Activated T-cell treated with anti-CD3 and anti-CD28 coated beads for 4 hours (primary cell): ENCODE measurements around the gene SCUBE3.

ENCODE experiments used
- DNase-seq: peaks from one replicate; pipeline ENCODE4 v3.0.0-alpha.2; 2020

Gene SCUBE3

DNA sequence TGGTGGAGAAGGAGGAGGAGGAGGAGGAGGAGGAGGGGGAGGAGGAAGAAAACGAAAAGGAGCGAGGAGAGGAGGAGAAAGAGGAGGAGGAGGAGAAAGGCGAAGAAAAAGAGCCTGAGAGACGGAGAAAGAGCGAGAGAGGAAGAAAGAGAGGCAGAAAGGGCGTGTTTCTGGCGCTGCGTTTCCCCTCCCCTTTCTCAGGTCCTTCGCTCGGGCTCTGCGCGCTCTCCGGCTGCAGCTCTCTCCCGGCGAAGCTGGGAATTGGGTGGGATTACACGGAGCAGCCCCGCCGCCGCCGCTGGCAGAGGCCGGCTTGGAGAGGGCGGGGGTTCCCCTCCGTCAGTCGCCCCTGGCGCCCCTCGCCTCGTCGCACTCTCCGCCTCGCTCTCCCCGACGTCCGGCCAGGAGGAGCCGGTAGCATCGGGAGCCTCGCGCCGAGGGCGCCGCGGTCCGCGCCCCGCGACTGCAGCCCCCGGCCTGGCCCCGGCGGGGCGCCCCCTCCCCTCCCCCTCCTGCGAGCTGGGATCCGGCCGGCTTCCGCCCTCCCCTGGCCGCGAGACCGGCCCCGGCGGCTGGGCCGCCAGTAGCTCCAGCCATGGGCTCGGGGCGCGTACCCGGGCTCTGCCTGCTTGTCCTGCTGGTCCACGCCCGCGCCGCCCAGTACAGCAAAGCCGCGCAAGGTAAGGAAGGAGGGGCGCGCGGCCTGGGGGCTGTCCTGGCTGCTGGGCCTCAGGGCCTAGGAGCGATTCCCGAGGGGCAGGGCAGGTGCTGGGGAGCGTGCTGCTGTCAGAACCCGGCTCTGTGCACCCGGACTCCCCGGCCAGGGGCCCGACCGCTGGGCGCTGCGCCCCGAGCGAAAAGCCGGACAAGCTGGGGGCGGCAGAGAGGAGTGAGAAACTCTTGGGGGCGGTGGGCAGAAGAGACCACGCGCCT lies at the start of gene SCUBE3:
SCUBE3 (plus strand) TSS at position 133 of the 933 bp plus-strand sequence; CDS start at position 596, 463 bp downstream.
- no peak for DNase-seq

DNA sequence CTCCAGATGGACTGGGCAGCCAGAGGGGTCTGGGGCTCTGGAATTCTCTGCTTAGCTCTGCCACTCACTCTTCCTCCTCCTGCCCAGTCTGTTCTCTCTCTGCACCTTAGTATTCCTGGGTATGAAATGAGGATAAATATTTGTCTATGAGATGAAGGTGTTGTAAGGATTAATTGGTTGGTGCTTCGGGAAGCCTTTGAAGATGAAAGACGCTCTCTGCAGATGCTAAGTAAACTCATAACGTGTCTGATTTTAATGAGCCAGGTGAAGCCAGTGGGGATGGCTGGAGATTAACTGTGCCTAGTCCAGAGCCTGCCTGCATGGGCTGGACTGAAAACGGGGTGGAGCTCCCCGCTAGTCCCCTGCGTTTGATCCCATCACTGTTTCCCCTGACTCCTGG lies 49.5 kb upstream of the SCUBE3 start:
- no peak for DNase-seq

DNA sequence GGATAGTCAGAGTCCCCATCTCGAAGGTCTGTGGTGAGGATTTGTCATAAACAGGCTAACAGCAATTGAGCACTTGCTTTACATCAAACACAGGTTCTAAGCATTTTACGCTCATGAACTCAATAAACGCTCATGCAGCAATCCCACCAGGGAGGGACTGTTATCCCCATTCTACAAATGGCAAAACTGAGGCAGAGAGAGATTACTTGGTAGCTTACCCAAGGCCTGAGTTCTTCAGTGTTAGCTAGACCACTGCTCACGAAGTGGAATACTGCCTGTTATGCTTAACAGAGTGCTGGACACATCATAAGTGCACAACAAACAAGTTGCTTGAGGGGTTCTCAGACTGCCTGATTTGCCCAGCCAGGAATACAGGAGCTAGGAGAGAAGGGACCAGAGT lies 48.9 kb upstream of the SCUBE3 start:
- no peak for DNase-seq

DNA sequence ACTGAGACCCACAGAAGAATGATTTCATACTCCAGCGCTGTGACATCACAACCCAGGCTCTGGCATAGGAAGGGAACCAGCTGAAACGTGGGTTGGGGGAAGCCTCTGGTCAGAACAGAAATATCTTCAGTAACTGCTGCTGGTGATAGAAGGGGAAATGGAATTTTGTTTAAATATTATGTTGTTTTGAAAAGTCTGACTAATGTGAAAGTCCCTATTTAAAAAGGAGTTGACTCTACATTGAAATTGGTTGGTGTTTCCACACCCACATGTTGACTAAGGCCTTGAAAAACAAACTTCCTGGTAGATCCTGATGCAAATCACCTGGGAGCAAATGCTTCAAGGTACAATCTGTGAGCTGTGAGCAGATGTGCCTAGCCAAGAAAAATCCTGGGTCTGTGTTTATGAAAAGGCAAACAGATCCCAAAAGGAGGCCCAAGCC lies 48.1 kb upstream of the SCUBE3 start:
- DNase-seq, result no peak

DNA sequence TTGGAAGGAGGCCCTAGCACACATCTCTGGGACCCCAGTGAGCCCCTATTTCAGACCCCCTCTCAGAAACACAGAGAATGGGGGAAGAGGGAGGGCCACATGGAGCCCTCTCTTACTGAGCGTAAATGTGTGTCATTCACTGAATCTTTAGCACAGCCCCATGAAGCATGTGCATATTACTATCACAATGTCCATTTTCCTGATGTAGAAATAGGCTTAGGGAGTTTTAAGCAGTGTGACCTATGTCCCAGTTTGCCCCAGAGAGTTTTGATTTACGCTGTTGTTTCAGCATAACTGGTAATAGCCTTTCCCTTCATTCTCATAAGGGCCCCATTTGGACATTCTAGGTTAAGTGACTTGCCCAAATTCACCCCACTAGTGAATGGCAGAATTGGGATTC lies 47.6 kb upstream of the SCUBE3 start:
- DNase-seq, result no peak

DNA sequence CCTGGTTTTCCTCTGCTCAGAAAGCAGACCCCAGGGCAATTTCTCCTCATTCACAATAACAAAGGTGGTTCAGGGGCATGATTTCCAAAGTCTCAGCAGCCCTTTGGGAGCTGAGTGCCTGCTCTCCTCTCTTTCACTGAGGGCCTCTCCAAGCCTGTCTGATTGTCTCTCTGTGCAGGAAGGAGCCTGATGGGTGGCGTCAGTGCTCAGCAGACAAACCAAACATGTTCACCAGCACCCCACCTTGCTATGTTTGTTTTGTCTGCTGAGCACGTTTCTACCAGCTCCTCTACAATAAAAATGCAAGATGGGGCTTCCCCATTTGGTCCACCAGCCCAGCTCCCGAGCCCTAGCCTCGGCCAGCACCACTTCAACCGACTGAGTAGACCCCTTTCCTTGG lies 47.2 kb upstream of the SCUBE3 start:
- DNase-seq, result no peak

DNA sequence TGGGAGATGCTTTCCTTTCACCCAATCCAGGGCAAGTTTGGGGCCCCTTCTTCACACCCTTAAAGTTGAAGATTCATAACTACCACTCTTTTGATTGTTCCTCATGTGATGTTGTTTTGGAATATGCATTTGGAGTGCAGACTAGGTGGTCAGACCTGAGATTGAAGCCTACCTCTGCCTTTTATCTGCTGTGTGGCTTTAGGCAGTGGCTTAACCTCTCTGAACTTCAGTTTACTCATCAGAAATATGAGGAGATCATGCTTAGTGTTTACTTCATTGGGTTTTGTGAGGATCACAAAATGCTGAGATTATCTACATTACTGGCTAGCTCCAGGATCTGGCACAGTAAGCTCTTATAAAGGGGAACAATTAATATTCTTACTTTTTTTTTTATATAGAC lies 46.3 kb upstream of the SCUBE3 start:
- no peak for DNase-seq

DNA sequence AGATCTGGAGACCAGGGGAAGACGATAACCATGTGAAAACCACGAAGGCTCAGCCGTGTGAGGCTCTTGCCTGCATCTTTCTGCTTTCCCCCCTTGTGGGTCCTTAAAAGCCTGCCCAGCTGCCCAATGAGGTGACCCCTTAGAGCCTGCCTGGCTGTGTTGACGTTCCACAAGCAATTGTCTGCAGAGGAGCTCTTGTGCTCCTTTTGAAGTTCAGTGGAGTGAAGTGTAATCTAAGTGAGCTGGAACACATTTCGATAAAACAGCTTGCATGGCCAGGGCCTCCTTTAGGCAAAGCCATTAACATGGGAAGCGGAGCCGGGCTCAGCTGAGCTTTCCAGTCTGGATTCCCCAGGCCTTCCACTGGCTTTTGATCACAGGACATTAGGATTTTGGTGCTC lies 45.3 kb upstream of the SCUBE3 start:
- DNase-seq, result no peak

DNA sequence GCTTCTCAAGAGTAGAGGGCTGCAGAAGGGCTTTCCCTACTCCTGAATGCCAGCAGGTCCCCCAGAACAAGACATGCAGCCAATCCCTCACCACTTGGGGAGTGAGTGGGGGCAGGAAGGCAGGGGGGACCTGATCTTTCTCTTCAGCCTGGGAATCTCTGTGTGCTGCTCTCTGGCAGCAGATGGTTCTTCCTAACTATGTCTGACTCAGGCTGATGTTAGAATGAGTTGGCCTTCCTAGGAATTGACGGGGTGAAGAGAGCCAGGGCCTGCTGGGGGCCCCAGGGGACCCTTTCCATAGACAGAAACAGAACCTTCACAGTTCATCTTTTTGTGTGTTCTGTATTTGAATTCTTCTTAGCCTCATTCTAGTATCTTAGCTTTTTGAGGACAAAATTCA lies 43.6 kb upstream of the SCUBE3 start:
- DNase-seq, result no peak

DNA sequence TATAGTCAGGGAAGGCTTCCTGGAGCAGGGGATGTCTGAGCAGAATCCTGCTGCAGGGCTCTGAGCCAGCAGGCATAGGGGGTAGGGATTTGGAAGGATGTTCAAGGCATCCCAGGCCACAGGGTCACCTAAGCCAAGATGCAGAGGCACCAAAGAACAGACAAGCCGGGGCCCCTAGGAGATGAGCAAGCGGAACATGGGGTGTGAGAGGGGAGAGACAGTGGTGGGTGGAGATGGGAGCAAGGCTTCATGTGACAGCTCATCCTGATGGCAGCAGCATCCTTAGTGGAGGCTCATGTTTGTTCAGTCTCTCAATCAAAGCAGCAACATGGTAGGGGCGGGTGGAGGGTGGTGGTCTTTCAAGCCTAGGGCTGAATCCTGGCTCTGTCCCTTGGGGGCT lies 42.9 kb upstream of the SCUBE3 start:
- DNase-seq, result no peak

DNA sequence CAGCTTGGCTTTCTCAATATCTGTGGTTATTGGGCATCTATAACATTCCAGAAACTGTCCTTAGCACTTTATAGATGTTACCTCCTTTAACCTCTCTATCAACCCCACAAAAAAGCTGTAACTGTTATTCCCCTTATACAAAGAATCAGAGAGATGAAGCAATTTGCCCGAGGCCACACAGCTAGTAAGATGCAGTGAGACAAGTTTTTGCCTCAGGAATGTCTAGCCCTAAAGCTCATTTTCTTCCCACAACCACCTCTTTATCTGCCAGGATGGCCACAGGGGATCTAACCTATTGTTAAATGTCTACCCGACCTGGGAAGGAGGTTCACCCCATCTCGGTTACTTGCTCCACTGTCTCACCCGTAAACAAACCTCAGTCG lies 40.7 kb upstream of the SCUBE3 start:
- no peak for DNase-seq

DNA sequence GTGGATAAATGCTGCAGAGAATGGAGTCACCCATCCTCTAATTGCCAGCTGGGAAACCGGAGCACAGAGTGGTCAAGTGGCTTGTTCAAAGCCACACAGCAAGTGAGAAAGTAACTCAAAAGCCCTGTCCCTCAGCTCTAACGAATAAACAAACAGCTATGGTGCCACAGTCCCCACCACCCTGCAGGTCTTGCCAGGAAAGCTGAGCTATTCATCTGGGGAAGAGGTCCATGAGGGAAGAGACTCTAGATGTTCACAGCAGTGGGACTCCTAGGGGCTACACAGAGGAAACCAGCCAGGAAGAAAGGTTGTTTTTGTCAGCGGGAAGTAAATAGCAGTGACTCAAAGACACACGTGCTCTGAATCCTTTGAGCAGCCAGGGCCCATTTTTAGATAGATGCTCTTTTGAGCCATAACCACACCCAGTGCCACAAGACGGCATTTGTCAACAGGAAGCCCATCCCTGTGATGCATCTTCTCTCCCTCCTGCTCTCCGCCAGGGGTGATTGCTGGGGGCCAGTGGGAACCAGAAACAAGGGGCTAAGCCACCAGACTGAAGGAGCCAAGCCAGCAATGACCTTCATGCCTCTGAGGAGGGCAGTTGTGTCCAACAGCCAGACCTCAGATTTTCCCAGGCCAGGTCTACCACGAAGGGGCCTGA lies 40.2 kb upstream of the SCUBE3 start:
- DNase-seq, result no peak

DNA sequence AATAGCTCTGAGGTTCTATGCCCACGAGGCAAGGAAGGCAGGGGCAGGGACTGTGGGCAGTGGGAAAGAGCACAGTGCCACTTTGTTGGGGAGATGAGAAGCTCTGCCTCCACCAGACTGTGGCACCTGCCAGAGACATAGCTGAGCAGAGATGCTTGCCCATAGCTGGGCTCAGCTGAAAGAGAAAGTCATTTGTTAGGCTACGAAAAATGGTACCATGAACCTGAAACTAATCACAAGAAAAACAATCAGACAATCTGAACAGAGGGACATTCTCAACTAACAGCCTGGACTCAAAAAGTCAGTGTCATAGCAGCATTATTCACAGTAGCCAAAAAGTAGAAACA lies 39.7 kb upstream of the SCUBE3 start:
- DNase-seq, result no peak

DNA sequence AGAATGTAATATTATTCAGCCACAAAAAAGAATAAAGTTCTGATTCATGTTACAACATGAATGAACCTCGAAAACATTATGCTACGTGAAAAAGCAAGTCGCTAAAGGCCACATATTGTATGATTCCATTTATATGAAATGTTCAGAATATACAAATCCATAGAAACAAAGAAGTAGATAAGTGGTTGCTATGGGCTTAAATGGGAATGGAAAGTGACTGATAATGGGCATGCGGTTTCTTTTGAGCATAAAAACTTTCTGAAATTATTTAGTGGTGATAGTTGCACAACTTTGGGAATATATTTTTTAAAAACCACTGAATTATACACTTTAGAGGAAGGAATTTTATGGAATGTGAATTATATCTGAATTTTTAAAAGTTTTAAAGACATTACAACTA lies 39.3 kb upstream of the SCUBE3 start:
- no peak for DNase-seq

DNA sequence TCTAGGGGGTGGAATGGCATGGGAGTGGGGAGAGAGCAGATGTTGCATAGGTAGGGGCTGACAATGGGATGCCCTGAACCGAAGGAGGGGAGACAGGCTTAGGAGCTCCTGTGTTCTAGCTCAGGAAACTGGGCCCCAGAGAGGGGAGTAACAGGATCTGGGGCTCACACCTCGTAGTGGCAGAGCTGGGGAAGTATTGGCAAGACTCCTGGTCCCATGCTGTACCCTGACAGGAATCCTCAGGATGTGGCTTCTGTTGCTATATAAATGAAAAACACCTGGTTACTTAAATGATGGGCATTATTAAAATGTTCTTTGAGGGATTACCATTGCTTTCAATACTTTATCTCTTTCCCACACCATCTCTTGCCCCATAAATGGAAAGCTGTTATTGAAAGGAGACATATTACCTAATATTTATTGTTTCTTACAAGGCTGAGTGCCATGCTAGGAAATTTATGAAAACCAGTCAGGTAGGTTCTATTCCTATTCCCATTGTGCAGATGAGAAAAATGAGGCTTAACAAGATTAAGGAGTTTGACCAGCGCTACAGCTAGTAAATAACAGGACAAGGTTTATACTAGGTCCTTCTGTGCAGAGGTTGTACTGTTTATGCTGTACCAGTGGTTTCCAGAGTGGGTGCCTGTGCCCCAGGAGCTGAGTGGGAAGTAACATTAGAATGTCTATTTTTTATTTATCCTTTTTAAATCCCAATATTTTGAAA lies 37.3 kb upstream of the SCUBE3 start:
- DNase-seq, result no peak

DNA sequence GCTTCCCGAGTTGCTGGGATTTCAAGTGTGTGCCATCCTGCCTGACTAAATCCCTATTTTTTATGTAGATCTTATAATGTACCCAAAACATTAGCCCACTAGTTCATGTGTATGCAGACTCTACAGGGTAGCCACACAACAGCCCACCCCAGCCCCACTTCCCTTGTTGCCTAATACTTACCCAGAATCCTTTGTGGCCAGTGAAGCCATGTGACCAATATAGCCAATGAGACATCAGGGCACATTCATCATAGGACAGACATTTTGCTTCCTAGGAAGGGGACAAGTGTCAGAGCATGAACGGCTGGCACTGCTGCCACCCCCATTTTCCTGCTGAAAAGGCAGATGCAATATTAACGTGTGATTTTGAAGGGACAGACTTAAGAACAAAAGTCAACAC lies 36.6 kb upstream of the SCUBE3 start:
- DNase-seq, result no peak

DNA sequence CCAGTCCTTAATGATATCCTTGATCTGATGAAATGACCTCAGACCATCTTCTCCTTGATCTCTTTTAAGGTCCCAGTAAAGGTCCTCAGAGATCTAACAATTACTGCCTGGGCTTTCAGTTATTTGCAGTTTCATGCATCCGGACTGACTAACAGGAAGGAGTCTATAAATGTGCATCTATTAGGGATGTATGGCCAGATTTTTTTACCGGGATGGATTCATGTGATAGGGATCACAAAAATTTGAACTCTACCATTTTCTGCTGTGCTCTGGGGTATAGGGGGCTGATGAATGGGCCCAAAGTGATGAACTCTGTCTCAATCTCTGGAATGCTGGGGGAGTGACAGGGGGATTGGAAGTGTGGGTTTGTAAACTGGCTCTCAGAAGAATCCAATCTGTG lies 36.2 kb upstream of the SCUBE3 start:
- no peak for DNase-seq

DNA sequence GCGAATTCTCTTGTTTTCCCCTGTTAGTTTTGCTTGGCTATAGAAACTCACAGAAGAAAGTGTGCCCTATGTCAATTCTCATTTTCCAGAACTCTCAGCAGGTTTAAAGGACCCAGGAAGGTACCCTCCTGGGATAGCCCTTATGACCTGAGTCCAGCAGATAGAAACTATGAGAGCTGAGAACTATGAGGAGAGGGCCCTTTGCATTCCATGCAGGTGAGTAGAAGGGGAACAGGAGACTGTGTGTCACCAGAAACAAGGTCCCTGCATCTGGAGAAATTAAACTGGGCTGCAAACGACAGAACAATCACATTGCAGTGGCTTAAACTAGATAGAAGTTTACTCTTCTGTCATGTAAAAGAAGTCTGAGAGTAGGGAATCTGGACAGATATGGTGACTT lies 35.7 kb upstream of the SCUBE3 start:
- DNase-seq, result no peak

DNA sequence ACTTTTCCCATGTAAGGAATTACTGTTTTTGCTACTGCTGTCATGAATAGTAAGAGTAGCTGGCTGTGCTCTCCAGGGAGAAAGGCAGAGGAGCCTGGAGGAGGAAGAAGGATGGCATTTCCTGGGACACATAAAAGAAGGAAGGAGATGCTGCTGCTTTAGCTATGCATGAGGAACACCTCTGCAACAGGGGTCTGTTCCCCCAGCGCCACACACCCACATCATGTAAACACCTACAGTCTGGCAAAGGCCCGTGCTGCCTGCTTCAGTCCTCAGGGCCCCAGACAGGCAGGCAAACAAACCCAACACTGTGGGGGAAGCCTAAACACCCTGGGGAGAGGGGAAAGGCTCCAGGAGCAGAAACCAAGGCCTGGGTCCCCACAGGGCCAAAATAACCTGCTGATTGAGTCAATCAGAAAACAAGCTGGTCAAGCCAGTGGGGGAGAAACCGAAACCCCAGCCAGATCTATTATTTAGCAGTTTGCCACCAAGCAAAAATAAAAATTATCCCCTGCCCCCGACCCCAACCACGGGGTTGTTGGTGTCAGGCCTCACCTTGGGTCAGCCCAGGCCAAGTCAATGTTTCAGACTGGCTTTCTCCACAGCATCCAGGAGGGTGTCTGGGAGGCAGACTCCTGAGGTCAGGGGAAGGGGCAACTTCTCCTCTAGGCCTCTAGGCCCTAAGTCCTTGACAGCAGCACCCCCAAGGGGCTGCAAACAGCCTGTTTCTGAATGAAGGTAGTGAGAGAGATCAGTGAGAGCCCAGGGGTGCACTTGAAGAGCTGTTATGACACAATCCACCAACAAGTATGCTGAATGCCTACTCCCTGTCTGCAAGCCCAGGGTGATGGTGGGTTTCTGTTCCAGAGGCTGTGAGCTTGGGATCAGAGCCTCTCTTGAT lies 34.6 kb upstream of the SCUBE3 start:
- no peak for DNase-seq

DNA sequence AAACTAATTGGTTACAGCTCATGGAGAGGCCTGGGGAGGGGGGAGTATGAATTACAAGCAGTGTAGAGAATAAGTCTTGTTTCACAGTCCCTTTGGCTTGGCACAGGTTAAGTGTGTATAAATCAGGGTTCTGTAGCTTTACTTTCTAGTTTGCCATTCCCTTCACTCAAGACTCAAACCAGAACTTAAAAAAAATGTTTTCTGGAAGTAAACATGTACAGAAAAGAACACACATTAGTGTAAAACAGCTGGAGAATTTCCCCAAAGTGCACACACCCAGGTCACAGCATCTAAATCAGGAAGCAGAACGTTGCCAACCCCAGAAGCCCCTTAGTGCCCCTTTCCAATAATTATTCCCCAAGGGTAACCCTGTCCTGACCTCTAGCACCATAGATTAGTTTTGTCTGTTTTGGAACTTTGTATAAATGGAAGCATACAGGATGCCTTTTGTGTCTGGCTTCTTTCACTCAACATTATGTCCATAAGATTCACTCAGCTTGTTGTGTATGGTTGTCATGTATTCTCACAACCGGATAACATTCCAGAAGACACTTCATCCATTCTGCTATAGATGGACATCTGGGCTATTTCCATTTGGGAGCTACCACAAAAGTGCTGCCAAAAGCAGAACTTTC lies 33.7 kb upstream of the SCUBE3 start:
- DNase-seq, result no peak

DNA sequence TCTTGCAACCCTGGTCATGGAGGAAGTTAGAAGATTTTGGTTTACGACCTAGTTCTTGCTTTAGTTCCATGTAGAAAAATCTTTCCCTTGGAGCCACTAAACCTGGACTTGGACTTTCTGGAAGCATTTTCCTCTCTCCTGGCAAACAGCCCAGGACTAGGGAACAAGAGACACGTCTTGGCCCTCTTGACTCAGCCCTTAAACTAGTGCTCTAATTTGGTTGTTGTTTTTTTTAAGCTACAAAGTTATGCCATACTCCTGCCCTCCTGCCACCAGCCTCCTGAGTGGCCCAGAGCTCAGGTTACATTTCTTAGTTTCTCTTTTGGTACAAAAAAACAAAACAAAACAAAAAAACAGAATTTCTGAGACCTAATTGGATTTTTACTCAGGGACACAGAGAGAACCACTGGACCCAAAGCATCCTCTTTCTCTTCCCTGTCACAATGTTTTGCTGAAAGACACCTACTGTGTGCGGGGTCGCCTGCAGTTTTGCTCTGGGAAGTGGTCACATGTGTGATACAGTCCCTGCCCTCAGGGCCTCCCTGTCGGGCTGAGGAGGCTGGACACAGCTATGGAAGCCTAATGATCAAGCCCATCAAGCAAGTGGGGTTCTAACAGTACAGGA lies 32.3 kb upstream of the SCUBE3 start:
- DNase-seq, result no peak
